Measurements from ENCODE around the gene CFP.

DNA sequence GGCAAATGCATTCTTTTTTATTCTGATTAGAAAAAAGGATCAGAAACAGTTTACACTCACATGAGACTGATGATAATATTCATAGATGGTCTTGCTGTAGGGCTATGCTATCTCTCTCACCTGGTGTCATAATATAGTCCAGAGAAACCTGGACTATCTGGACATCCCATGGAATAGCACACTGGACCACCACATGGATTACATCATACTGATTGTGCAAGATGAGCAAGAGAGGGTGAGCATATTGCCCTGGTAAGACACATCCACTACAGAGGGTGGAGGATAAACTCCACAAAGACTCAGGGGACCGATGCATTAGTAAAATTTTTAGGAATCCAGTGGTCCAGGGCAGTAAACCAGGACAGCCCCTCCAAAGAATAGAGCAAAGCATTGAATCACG lies 18.2 kb downstream of the CFP start:
- TF ChIP-seq, protein P1, sequence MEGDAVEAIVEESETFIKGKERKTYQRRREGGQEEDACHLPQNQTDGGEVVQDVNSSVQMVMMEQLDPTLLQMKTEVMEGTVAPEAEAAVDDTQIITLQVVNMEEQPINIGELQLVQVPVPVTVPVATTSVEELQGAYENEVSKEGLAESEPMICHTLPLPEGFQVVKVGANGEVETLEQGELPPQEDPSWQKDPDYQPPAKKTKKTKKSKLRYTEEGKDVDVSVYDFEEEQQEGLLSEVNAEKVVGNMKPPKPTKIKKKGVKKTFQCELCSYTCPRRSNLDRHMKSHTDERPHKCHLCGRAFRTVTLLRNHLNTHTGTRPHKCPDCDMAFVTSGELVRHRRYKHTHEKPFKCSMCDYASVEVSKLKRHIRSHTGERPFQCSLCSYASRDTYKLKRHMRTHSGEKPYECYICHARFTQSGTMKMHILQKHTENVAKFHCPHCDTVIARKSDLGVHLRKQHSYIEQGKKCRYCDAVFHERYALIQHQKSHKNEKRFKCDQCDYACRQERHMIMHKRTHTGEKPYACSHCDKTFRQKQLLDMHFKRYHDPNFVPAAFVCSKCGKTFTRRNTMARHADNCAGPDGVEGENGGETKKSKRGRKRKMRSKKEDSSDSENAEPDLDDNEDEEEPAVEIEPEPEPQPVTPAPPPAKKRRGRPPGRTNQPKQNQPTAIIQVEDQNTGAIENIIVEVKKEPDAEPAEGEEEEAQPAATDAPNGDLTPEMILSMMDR (IDR thresholded peaks at IDR 0.05): no peak
- no peak for TF ChIP-seq POLR2A (IDR thresholded peaks at IDR 0.05)

All from esophagus squamous epithelium (tissue), 4 donors.